ENCODE data around the gene DAGLB. TPM values are rescaled to one million over a fixed set of nuclear protein-coding genes. Genes with fewer than 3 reads are reported as not detected.

Gene DAGLB
- total RNA-seq, 1 experiment from 2014 or later, result 33.6 TPM

DNA sequence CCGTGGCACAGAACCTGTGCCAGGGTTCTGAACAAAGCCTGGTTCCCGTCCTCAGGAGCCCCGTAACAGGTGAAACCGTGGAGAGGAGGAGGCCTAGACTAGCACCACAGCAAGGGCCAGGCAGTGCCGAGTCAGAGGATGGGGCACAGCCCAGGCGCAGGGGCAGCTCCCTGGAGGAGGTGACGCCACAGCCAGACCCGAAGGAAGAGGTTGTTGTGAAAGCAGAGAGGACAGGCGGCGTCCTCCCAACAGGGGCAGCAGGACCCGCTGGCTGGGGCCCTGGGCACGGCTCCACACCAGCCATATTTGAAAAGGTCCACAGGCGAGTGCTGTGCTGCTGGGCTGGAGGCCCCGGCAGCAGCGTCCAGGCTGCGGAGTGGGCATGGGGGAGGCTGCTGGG, 25.7 kb downstream of the DAGLB start:
- H3K27me3 Mint-ChIP-seq (ENCODE audit: low read depth), result no peaks in the 10 kb centered on the region; the same call in none of the 2 replicates
- ChIA-PET POLR2A (no interaction called here), CTCF (no interaction called here)
- TF ChIP-seq FOXP1 (CRISPR knock-in tag; IDR thresholded peaks at IDR 0.05; ENCODE audit: borderline replicate concordance) (peak; percentile 6; the same call in 1 of the 2 replicates), CTCF (IDR thresholded peaks at IDR 0.05) (no peak)
- H3K9me3 Mint-ChIP-seq, result peaks cover 21% of the 10 kb centered on the region
- peaks cover 75% of the 10 kb centered on the region for H3K36me3 Mint-ChIP-seq
- DNase-seq (ENCODE audit: low spot score) (no peak), ATAC-seq (no peak)
- H3K27ac Mint-ChIP-seq, result no peak overlapping the region
- no peak overlapping the region for H3K4me3 Mint-ChIP-seq
- H3K4me1 Mint-ChIP-seq, result no peaks in the 10 kb centered on the region

GRCh38 chr7:6420680-6421079, 27.1 kb downstream of the DAGLB start:
- no peaks in the 10 kb centered on the region; the same call in none of the 2 replicates for H3K27me3 Mint-ChIP-seq (ENCODE audit: low read depth)
- ATAC-seq (no peak), DNase-seq (ENCODE audit: low spot score) (no peak)
- POLR2A ChIA-PET, result no interaction called here
- H3K36me3 Mint-ChIP-seq, result peaks cover 81% of the 10 kb centered on the region
- TF ChIP-seq NFYB (CRISPR knock-in tag; conservative IDR thresholded peaks at IDR 0.05; ENCODE audit: low read depth) (no peak), TEAD4 (CRISPR knock-in tag; IDR thresholded peaks at IDR 0.05) (no peak), FOXK1 (CRISPR knock-in tag; IDR thresholded peaks at IDR 0.05) (no peak), OVOL2 (CRISPR knock-in tag; IDR thresholded peaks at IDR 0.05; ENCODE audit: borderline replicate concordance) (no peak), SP1 (CRISPR knock-in tag; conservative IDR thresholded peaks at IDR 0.05) (no peak), ZBTB43 (CRISPR knock-in tag; IDR thresholded peaks at IDR 0.05) (no peak), CREB1 (CRISPR knock-in tag; IDR thresholded peaks at IDR 0.05) (no peak), TCF7 (CRISPR knock-in tag; IDR thresholded peaks at IDR 0.05; ENCODE audit: low read depth) (no peak), RORB (CRISPR knock-in tag; IDR thresholded peaks at IDR 0.05) (no peak), USF2 (CRISPR knock-in tag; IDR thresholded peaks at IDR 0.05) (no peak), ZNF512 (CRISPR knock-in tag; IDR thresholded peaks at IDR 0.05; ENCODE audit: borderline replicate concordance) (no peak), SMAD3 (CRISPR knock-in tag; IDR thresholded peaks at IDR 0.05; ENCODE audit: borderline replicate concordance) (no peak)
- TF ChIP-seq, protein P1, sequence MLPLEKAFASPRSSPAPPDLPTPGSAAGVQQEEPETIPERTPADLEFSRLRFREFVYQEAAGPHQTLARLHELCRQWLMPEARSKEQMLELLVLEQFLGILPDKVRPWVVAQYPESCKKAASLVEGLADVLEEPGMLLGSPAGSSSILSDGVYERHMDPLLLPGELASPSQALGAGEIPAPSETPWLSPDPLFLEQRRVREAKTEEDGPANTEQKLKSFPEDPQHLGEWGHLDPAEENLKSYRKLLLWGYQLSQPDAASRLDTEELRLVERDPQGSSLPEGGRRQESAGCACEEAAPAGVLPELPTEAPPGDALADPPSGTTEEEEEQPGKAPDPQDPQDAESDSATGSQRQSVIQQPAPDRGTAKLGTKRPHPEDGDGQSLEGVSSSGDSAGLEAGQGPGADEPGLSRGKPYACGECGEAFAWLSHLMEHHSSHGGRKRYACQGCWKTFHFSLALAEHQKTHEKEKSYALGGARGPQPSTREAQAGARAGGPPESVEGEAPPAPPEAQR (CRISPR knock-in tag; IDR thresholded peaks at IDR 0.05), result no peak
- CTCF ChIA-PET, result no interaction called here
- H3K4me3 Mint-ChIP-seq, result no peak overlapping the region
- H3K4me1 Mint-ChIP-seq, result peaks cover 5% of the 10 kb centered on the region
- no peak overlapping the region for H3K27ac Mint-ChIP-seq
- peaks cover 21% of the 10 kb centered on the region for H3K9me3 Mint-ChIP-seq

DNA sequence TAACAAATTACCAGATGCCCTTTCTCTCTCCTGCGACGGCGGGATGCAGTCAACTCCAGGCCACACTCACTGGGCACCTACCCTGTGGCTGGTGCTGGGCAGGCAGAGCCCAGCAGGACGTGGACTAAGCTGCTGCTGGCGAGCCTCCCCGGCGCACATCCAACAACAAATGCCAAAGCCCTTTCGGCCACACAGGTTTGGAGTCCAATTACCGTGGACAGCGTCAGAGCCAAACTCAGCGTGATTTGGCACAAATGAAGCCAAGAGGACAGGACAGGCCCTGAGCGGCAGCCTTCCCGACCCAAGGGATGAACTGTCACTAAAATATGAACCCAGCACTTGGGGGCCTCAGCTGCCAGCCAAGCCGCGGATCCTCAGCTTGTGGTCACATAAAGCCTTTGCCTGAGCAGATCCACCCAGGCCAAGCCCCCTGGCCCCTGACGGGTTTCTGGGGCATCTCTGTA, 28.4 kb downstream of the DAGLB start:
- DNase-seq (ENCODE audit: low spot score) (no peak), ATAC-seq (no peak)
- ChIA-PET POLR2A (no interaction called here), CTCF (interaction anchor here (0.7 kb wide), 1 partner anchor 171 kb away, joined by 3 read pairs; no protein-coding TSS in a partner anchor)
- Mint-ChIP-seq H3K9me3 (peaks cover 21% of the 10 kb centered on the region), H3K27me3 (ENCODE audit: low read depth) (no peaks in the 10 kb centered on the region; the same call in none of the 2 replicates), H3K4me3 (no peak overlapping the region), H3K27ac (no peak overlapping the region), H3K36me3 (peaks cover 78% of the 10 kb centered on the region), H3K4me1 (peaks cover 5% of the 10 kb centered on the region)
- TF ChIP-seq ZBTB43 (CRISPR knock-in tag; IDR thresholded peaks at IDR 0.05) (no peak), E2F5 (CRISPR knock-in tag; IDR thresholded peaks at IDR 0.05) (no peak), CBFB (CRISPR knock-in tag; IDR thresholded peaks at IDR 0.05; ENCODE audit: low read depth) (no peak), CREB1 (CRISPR knock-in tag; IDR thresholded peaks at IDR 0.05) (no peak), ZNF281 (CRISPR knock-in tag; IDR thresholded peaks at IDR 0.05) (no peak), ETV6 (CRISPR knock-in tag; IDR thresholded peaks at IDR 0.05) (no peak)
